GM21737 (cell line): ENCODE measurements around the gene TLR1.
"Not testable (repeated sequence)": the region's sequence is repeated elsewhere in the genome, so short reads cannot be mapped to it uniquely, and the experiment has no call there.

Source experiments
- ATAC-seq: cut with Tn5 transposase; IDR thresholded peaks from one replicate; pipeline ENCODE4 v1.9.1; 2021; ENCODE audit warnings: mild to moderate bottlenecking, moderate library complexity; ENCODE audit not compliant: unreplicated experiment

Gene TLR1

DNA sequence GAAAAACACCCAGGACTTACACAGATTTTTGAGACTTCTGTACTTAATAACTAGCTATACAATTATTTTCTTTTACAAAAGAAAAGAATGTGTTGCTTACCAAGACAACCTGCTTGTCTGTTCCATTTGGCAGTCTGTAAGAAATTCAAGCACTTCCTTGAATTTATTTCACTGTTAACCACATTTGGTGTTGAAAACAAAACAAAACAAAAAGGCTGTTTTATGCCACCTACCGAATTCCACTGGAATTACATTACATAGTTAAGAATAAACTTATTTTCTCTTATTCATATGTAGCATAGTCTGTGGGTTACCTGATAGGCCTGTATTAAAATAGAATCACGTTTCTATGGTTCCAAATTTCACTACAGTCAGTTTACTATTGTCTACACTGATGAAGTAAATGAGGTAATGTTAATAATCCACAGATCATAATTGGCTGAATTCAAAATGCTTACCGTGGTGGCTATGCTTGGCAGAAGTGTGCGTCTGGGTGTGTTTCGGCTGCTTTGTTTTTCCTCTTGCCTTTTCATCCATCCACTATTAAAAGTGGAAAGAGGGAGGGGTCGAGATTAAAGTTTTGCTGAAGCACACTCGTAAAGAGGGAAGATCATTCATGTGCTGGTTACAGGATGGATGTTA, at the start of gene TLR1:
TSS of gene TLR1 (minus strand) at position 138 of the 642 bp plus-strand sequence. CDS start 5,960 bp downstream, outside the sequence.
- ATAC-seq = peak; percentile 31

DNA sequence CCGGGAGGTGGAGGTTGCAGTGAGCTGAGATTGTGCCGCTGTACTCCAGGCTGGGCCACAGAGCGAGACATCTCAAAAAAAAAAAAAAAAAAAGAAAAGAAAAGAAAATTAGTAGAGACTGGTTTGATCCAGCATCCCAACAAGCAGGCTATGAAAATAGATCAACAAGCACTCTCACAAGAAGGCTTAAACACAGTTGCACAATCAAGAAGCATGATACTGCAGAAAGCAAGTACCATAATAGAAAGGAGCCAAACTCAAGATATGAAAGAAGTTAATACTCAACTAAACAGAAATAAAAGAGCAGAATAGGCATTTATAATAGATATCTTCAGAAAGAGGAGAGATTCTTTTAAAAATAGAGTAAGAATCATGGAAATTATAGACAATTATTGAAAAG, 41.4 kb upstream of the TLR1 start:
- ATAC-seq = no peak

DNA sequence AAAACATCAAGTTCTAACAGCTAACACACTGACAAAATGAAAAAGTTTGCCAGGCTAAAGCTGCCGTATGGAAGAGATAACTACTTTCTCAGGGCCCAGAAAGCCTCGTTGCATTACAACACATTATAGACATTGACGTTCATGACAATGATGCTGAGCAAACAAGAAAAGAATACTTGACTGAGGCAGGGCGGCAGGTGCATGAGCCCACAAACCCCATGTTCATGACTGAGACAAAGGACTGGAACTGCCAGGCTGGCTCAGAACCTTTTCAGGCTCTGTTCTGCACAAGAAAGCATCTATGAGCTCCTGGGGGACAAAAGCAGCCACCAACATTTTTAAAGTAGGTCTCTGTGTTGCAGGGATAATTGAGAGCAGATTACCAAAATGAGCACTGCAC, 38.4 kb upstream of the TLR1 start:
- no peak for ATAC-seq

GRCh38 chr4:38837849-38838248, 33.3 kb upstream of the TLR1 start:
- ATAC-seq = no peak

GRCh38 chr4:38837334-38837733, 32.7 kb upstream of the TLR1 start:
- no peak for ATAC-seq

DNA sequence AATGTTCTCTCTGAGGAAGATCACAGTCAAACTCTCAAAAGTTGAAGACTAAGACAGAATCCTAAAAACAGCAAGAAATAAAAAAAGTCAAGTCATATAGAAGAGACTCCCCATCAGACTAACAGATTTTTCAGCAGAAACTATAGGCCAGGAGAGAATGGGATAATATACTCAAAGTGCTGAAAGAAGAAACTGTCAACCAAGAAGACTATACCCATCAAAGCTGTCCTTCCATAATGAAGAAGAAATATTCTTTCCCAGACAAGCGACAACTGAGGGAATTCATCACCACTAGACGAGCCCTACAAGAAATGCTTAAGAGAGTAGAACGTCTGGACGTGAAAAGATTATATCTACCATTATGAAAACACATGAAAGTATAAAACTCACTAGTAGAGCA, 30.0 kb upstream of the TLR1 start:
- no peak for ATAC-seq

DNA sequence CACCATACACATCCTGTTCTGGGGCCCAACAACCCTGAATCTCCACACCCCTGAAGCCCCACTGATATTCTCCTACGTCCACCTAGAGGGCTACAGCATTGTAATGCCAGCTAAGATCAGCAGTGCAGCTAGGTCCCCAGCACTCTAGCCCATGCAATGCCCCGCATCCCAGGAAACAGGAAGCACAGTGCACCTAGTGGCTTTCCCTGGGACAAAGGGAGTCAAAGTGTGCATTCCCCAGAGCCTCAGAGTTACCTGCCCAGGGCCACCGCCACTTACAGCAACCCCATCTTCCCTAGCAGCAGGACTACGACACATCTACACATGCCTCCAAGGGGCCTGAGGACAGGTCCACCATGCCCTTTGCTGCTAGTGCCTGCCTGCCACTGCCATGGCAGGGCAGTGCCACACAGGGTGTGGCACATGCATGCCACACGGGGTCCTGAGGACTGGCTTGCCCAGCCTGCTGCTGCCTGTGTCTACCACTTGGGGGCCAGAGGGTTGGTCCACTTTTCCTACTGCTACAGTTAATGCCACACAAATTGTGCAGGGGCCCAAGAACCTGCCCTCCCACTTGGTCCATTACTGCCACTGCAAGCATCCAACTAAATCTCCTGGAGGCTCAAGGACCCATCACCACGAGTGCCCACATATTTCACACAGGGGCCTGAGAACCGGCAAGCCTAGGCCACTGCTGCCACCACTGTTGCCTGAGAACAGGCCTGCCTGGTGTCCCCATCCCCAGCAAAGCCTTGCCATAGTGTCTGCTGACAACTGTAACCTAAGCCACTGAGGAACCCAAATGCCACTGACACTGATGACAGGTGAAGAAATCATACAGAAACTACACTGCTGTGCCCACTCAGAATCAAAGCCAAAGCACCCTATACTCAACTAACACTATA, 28.3 kb upstream of the TLR1 start:
- no peak for ATAC-seq

DNA sequence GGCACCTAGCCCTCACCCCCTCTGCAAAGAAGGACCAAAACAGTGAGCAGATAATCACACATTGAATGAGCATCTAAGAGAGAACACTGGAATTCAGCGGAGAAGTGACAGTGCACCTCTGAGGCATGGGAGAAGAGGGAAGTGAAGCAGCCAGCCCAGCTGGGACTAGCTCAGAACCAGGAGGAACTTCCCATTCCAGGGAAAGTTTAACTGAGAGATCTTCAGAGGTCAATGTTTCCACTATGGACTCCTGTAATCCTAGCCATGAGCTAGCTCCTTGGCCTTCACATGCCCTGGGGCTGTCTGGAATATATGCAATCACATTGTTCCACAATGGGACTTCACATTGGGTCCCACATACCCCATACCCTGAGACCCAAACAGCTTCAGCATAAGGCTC, 27.6 kb upstream of the TLR1 start:
- no peak for ATAC-seq

- no peak for ATAC-seq
These were observed 27.1 kb upstream of the TLR1 start for GRCh38 chr4:38831653-38832052.

- ATAC-seq = no peak
These were observed 24.6 kb upstream of the TLR1 start for GRCh38 chr4:38829237-38829636.

DNA sequence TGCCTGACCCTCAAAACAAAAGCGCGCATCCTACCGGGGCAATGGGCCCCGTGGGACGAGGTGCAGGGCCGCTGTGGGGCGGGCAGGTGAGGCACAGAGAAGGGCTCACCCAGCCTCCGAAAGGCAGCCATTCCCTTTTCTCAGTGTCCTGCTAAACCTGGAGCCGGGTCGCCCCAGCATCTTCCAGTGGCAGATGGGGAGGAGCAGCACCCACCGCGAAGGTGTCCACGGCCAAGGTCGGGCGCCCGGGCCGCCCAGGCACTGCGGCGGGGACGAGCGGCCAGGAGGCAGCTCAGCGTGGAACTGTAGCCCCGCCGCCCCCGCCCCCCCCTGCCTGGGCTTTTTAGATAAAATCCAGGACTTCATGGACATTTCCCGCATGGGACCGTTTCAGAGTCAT, 19.2 kb upstream of the TLR1 start:
- no peak for ATAC-seq

GRCh38 chr4:38822748-38823303, 18.2 kb upstream of the TLR1 start:
- no peak for ATAC-seq

GRCh38 chr4:38821739-38822138, 17.1 kb upstream of the TLR1 start:
- ATAC-seq = no peak

GRCh38 chr4:38820329-38821061, 15.9 kb upstream of the TLR1 start:
- ATAC-seq = peak; percentile 48

GRCh38 chr4:38819569-38819968, 15.0 kb upstream of the TLR1 start:
- no peak for ATAC-seq

GRCh38 chr4:38818441-38818976, 13.9 kb upstream of the TLR1 start:
- peak; percentile 56 for ATAC-seq

DNA sequence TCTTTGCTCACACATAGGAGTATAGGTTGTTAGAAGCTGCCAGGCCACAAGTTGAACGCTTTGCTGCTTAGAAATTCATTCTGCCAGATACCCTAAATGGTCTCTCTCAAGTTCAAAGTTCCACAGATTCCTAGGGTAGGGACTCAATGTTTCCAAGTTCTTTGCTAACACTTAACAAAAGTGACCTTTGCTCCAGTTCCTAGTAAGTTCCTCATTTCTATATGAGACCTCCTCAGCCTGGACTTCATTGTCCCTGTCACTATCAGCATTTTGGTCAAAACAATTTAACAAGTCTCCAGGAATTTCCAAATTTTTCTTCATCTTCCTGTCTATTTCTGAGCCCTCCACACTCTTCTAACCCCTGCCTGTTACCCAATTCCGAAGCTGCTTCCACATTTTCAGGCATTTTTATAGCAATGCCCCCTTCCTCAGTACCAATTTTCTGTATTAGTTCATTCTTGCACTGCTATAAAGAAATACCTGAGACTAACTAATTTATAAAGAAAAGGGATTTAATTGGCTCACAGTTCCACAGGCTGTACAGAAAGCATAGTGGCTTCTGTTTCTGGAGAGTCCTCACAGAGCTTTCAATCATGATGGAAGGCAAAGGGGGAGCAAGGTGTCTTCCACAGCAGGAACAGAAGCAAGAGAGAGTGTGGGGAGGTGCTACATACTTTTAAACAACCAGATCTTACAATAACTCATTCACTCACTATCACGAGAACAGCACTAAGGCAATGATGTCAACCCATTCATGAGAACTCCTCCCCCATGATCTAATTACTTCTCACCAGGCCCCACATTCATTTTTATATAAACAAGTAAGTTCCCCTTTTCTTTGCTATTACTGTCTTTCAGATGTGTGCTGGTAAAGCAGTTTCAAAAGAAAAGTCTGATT, 11.5 kb upstream of the TLR1 start:
- ATAC-seq = no peak

- ATAC-seq = no peak
These were observed 9.8 kb upstream of the TLR1 start for GRCh38 chr4:38814386-38814785.

GRCh38 chr4:38811297-38811696, 6.7 kb upstream of the TLR1 start:
- no peak for ATAC-seq

- not testable (repeated sequence) for ATAC-seq
These were observed 2.9 kb upstream of the TLR1 start for GRCh38 chr4:38807462-38807861.
